Measurements from ENCODE around the gene DYNC2H1.

- no peak for TF ChIP-seq CTCF (IDR thresholded peaks at IDR 0.05; ENCODE audit: borderline replicate concordance, extremely low read depth, low read length, poor library complexity, severe bottlenecking)
- no peak for TF ChIP-seq EZH2 (IDR thresholded peaks at IDR 0.05; ENCODE audit: borderline replicate concordance, low read depth, low read length, severe bottlenecking)
Observed at GRCh38 chr11:103529181-103529684, 420.0 kb downstream of the DYNC2H1 start.
